ENCODE data around the gene ZNF362.
A peak's percentile ranks its signal among the peaks of the same experiment; 100 is the strongest.

Gene ZNF362

GRCh38 chr1:33296824-33297223 lies 40.5 kb downstream of the ZNF362 start:
- H3K27ac ChIP-seq (ENCODE audit: extremely low read depth, low read depth, low read length) = no peak overlapping the region
- TF ChIP-seq OVOL3 (tag by site-specific recombination; IDR thresholded peaks at IDR 0.05) (no peak), ZNF121 (tag by site-specific recombination; IDR thresholded peaks at IDR 0.05) (peak; percentile 38; the same call in 1 of the 2 replicates), ZFP69B (tag by site-specific recombination; IDR thresholded peaks at IDR 0.05) (no peak)
- CTCF ChIA-PET = interaction anchor here (0.6 to 7.0 kb wide), 20 partner anchors 11 to 317 kb away, joined by 3 to 135 read pairs (median 8); partner anchors contain the start of genes A3GALT2 and ZSCAN20
- H3K4me1 ChIP-seq (ENCODE audit: control insufficient read depth, insufficient read depth, low read length) = no peaks in the 10 kb centered on the region
- H3K4me3 ChIP-seq (ENCODE audit: low read depth, low read length) = no peak overlapping the region
- peaks cover 0 to 62% of the 10 kb centered on the region in 2 experiments; a peak in 2 of 3 replicates for H3K36me3 ChIP-seq (ENCODE audit: control insufficient read depth in 2 of 2, insufficient read depth in 1 of 2, low read length in 2 of 2)
- H3K9me3 ChIP-seq (ENCODE audit: control insufficient read depth, insufficient read depth, low read depth, low read length) = no peaks in the 10 kb centered on the region
- POLR2A ChIA-PET = no interaction called here

- no peak overlapping the region for H3K4me3 ChIP-seq (ENCODE audit: low read depth, low read length)
- no peak for TF ChIP-seq ZBTB11 (tag by site-specific recombination; conservative IDR thresholded peaks at IDR 0.05; ENCODE audit: low read depth)
- peak; percentile 23; the same call in 1 of the 2 replicates for TF ChIP-seq TRIM28 (IDR thresholded peaks at IDR 0.05; ENCODE audit: borderline replicate concordance, low read length)
- no peak for TF ChIP-seq TCF7L2 (IDR thresholded peaks at IDR 0.05; ENCODE audit: borderline replicate concordance, low read depth, low read length)
- no peak for TF ChIP-seq ZNF654 (tag by site-specific recombination; IDR thresholded peaks at IDR 0.05; ENCODE audit: low read depth)
- TF ChIP-seq ZNF560 (tag by site-specific recombination; IDR thresholded peaks at IDR 0.05; ENCODE audit: borderline replicate concordance) = no peak
- TF ChIP-seq EGR2 (tag by site-specific recombination; IDR thresholded peaks at IDR 0.05; ENCODE audit: low read depth) = 0 out of 2 replicates have a peak, but pooled peaks have one; percentile 25
- peak; percentile 87 for TF ChIP-seq SCRT2 (tag by site-specific recombination; IDR thresholded peaks at IDR 0.05)
- no peak for TF ChIP-seq ZNF623 (tag by site-specific recombination; IDR thresholded peaks at IDR 0.05)
- TF ChIP-seq SCRT1 (tag by site-specific recombination; IDR thresholded peaks at IDR 0.05; ENCODE audit: borderline replicate concordance) = peak; percentile 74
- TF ChIP-seq ZNF449 (tag by site-specific recombination; IDR thresholded peaks at IDR 0.05) = no peak
- peak; percentile 30; the same call in 1 of the 2 replicates for TF ChIP-seq ZFHX2 (tag by site-specific recombination; conservative IDR thresholded peaks at IDR 0.05)
- no peaks in the 10 kb centered on the region for H3K4me1 ChIP-seq (ENCODE audit: control insufficient read depth, insufficient read depth, low read length)
- ChIA-PET CTCF (interaction anchor here (0.6 to 7.0 kb wide), 17 partner anchors 9 to 364 kb away, joined by 3 to 135 read pairs (median 3); partner anchors contain the start of gene ZSCAN20), POLR2A (no interaction called here)
- H3K36me3 ChIP-seq (ENCODE audit: control insufficient read depth in 2 of 2, insufficient read depth in 1 of 2, low read length in 2 of 2) = peaks cover 0 to 58% of the 10 kb centered on the region in 2 experiments; a peak in 2 of 3 replicates
- H3K9me3 ChIP-seq (ENCODE audit: control insufficient read depth, insufficient read depth, low read depth, low read length) = no peaks in the 10 kb centered on the region
- no peak overlapping the region for H3K27ac ChIP-seq (ENCODE audit: extremely low read depth, low read depth, low read length)
Observed at GRCh38 chr1:33297911-33298622, 41.8 kb downstream of the ZNF362 start.

GRCh38 chr1:33298623-33299277 lies 42.5 kb downstream of the ZNF362 start:
- ChIA-PET POLR2A (no interaction called here), CTCF (interaction anchor here (0.6 to 7.0 kb wide), 16 partner anchors 10 to 312 kb away, joined by 3 to 135 read pairs (median 3); partner anchors contain the start of gene ZSCAN20)
- Histone ChIP-seq H3K4me3 (ENCODE audit: low read depth, low read length) (no peak overlapping the region), H3K9me3 (ENCODE audit: control insufficient read depth, insufficient read depth, low read depth, low read length) (no peaks in the 10 kb centered on the region), H3K27ac (ENCODE audit: extremely low read depth, low read depth, low read length) (no peak overlapping the region), H3K36me3 (ENCODE audit: control insufficient read depth in 2 of 2, insufficient read depth in 1 of 2, low read length in 2 of 2) (peaks cover 0 to 51% of the 10 kb centered on the region in 2 experiments; a peak in 2 of 3 replicates), H3K4me1 (ENCODE audit: control insufficient read depth, insufficient read depth, low read length) (no peaks in the 10 kb centered on the region)
- TF ChIP-seq KLF7 (tag by site-specific recombination; IDR thresholded peaks at IDR 0.05; ENCODE audit: borderline replicate concordance) (peak; percentile 56; the same call in 1 of the 2 replicates), SCRT1 (tag by site-specific recombination; IDR thresholded peaks at IDR 0.05; ENCODE audit: borderline replicate concordance) (0 out of 2 replicates have a peak, but pooled peaks have one; percentile 16), CTCF (tag by site-specific recombination; IDR thresholded peaks at IDR 0.05) (peak; percentile 76), ZSCAN16 (tag by site-specific recombination; IDR thresholded peaks at IDR 0.05) (no peak), GLIS2 (tag by site-specific recombination; IDR thresholded peaks at IDR 0.05) (peak; percentile 23; the same call in 1 of the 2 replicates), SCRT2 (tag by site-specific recombination; IDR thresholded peaks at IDR 0.05) (peak; percentile 83), PRDM6 (tag by site-specific recombination; IDR thresholded peaks at IDR 0.05) (no peak), ZNF623 (tag by site-specific recombination; IDR thresholded peaks at IDR 0.05) (no peak), ZNF610 (tag by site-specific recombination; IDR thresholded peaks at IDR 0.05; ENCODE audit: borderline replicate concordance) (no peak)

Data from HEK293 (cell line).